Muscle of leg (tissue), 16 donors: ENCODE data around the gene RABL3. TPM values are rescaled to one million over a fixed set of nuclear protein-coding genes. Genes with fewer than 3 reads are reported as not detected.
"Not testable (repeated sequence)": the region's sequence is repeated elsewhere in the genome, so short reads cannot be mapped to it uniquely, and the experiment has no call there.

Source experiments
- DNase-seq: peaks from one replicate; pipeline ENCODE4 v3.0.0; 2013
- H3K27ac ChIP-seq: one replicate; pipeline ENCODE4 v1.5.1; 2013; ENCODE audit warnings: mild to moderate bottlenecking, low read length, control low read depth
- H3K27me3 ChIP-seq: one replicate; pipeline ENCODE4 v1.6.1; 2013; ENCODE audit warnings: low read length; ENCODE audit not compliant: control insufficient read depth, insufficient read depth
- H3K36me3 ChIP-seq: one replicate; pipeline ENCODE4 v1.6.1; 2013; ENCODE audit warnings: low read length; ENCODE audit not compliant: control insufficient read depth, insufficient read depth
- H3K4me1 ChIP-seq: one replicate; pipeline ENCODE4 v1.6.1; 2013; ENCODE audit warnings: low read length; ENCODE audit not compliant: control insufficient read depth, insufficient read depth
- H3K4me3 ChIP-seq: one replicate; pipeline ENCODE4 v1.5.1; 2013; ENCODE audit warnings: low read length, control low read depth
- H3K9me3 ChIP-seq: replicated peaks from 2 replicates; pipeline ENCODE4 v1.6.1; 2013; ENCODE audit warnings: low read depth, low read length; ENCODE audit not compliant: control insufficient read depth
- whole genome bisulfite sequencing: methylation state at CpG from one replicate; pipeline ENCODE4 v1.1.5; 2013; ENCODE audit warnings: missing lambda C conversion rate; ENCODE audit not compliant: insufficient coverage; 5-methylcytosine and 5-hydroxymethylcytosine counted together
- long read RNA-seq, 11 donors: transcript quantifications; one replicate each; lab custom pipeline, GENCODE V29; 2026
- polyA plus RNA-seq, 8 donors: library from polyadenylated mRNA; unstranded; fragments of 120-200 nt; gene quantifications; one replicate each; pipeline versions ENCODE4 v1.2.1 to v1.2.3, GENCODE V29; 2013; ENCODE audit warnings: inconsistent platforms in 1 of 8, low replicate concordance in 1 of 8; ENCODE audit not compliant: insufficient read length in 8 of 8, insufficient read depth in 1 of 8
- total RNA-seq: library from RNA; stranded (reverse); fragments of 120-200 nt; gene quantifications from one replicate; pipeline ENCODE4 v1.2.4, GENCODE V29; 2013

RABL3 gene, protein sequence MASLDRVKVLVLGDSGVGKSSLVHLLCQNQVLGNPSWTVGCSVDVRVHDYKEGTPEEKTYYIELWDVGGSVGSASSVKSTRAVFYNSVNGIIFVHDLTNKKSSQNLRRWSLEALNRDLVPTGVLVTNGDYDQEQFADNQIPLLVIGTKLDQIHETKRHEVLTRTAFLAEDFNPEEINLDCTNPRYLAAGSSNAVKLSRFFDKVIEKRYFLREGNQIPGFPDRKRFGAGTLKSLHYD
- 16.5 TPM for total RNA-seq
- polyA plus RNA-seq = 10 to 100 TPM; 14.7 to 23.0 (median 22.2) TPM
- long read RNA-seq, donor 1, partial matches to known transcripts = 0 of 3 reads
- long read RNA-seq, donor 1, other reads (novel, unspliced or antisense) = 0 of 3 reads
- long read RNA-seq, donor 2, partial matches to known transcripts = 0 of 1 reads
- long read RNA-seq, donor 2, other reads (novel, unspliced or antisense) = 0 of 1 reads
- long read RNA-seq, donor 3, transcript RABL3-201 (8 exons, 3,883 nt) = major isoform, 5 of 5 reads
- long read RNA-seq, donor 3, partial matches to known transcripts = 0 of 5 reads
- long read RNA-seq, donor 3, other reads (novel, unspliced or antisense) = 0 of 5 reads
- long read RNA-seq, donor 4, partial matches to known transcripts = 0 of 3 reads
- long read RNA-seq, donor 4, other reads (novel, unspliced or antisense) = 0 of 3 reads
- long read RNA-seq, donor 5, transcript RABL3-201 (8 exons, 3,883 nt) = major isoform, 13 of 24 reads
- long read RNA-seq, donor 5, partial matches to known transcripts = 10 of 24 reads
- long read RNA-seq, donor 5, other reads (novel, unspliced or antisense) = 0 of 24 reads
- long read RNA-seq, donor 6, transcript RABL3-201 (8 exons, 3,883 nt) = major isoform, 6 of 7 reads
- long read RNA-seq, donor 6, partial matches to known transcripts = 0 of 7 reads
- long read RNA-seq, donor 6, other reads (novel, unspliced or antisense) = 0 of 7 reads
- long read RNA-seq, donor 7, transcript RABL3-201 (8 exons, 3,883 nt) = major isoform, 8 of 8 reads
- long read RNA-seq, donor 7, partial matches to known transcripts = 0 of 8 reads
- long read RNA-seq, donor 7, other reads (novel, unspliced or antisense) = 0 of 8 reads
- long read RNA-seq, donor 8, transcript RABL3-201 (8 exons, 3,883 nt) = major isoform, 6 of 6 reads
- long read RNA-seq, donor 8, partial matches to known transcripts = 0 of 6 reads
- long read RNA-seq, donor 8, other reads (novel, unspliced or antisense) = 0 of 6 reads
- long read RNA-seq, donor 9, partial matches to known transcripts = 0 of 3 reads
- long read RNA-seq, donor 9, other reads (novel, unspliced or antisense) = 0 of 3 reads
- long read RNA-seq, donor 10, transcript RABL3-201 (8 exons, 3,883 nt) = major isoform, 8 of 9 reads
- long read RNA-seq, donor 10, partial matches to known transcripts = 0 of 9 reads
- long read RNA-seq, donor 10, other reads (novel, unspliced or antisense) = 0 of 9 reads
- long read RNA-seq, donor 11, partial matches to known transcripts = 0 of 6 reads
- long read RNA-seq, donor 11, other reads (novel, unspliced or antisense) = 0 of 6 reads

DNA sequence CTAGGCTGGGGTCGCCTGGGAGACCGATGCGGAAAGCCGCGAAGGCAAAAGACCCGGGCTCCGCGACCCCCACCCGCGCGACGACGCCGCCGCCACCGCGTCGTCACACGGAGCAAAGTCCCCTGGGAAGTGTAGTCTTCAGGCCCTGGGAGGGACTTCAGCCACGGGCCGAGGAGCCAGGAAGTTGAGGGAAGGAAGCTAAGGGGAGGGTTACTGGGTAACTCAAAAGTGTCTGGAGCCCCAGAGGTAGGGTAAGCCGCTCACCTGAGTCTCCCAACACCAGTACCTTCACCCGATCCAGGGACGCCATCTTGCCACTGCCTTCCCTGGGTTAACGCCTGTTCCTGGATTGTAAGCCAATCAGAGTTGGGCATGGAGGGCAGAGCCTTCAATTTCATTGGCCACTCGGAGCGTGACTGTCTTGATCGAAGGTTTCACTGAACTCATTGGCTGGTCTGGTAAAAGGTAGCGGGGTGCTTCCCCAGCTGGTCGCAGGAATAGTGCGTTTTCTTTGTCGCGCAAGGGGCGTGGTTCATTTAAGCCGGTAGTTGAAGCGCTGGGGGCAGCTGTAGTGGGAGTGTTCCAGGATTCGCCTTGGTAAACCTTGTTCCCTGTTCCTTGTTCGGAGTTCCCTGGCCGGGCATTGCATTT lies at the start of gene RABL3, which contains the start of gene GTF2E1:
RABL3 (minus strand) TSS at position 319 of the 651 bp plus-strand sequence; CDS start at position 310, 9 bp downstream.
GTF2E1 (plus strand) TSS at position 547 of the 651 bp plus-strand sequence. CDS start 7,809 bp downstream, outside the sequence.
- peaks cover 6% of the 10 kb centered on the region for H3K36me3 ChIP-seq
- WGBS = under 1% methylated on average over 29 of the region's 39 CpGs
- H3K4me1 ChIP-seq = peaks cover 11% of the 10 kb centered on the region
- H3K9me3 ChIP-seq = peaks cover 12% of the 10 kb centered on the region
- peak within 1 kb of the TSS; percentile 100 for H3K27ac ChIP-seq
- H3K27me3 ChIP-seq = no peaks in the 10 kb centered on the region
- DNase-seq = peak; percentile 100
- H3K4me3 ChIP-seq = peak within 1 kb of the TSS; percentile 99

DNA sequence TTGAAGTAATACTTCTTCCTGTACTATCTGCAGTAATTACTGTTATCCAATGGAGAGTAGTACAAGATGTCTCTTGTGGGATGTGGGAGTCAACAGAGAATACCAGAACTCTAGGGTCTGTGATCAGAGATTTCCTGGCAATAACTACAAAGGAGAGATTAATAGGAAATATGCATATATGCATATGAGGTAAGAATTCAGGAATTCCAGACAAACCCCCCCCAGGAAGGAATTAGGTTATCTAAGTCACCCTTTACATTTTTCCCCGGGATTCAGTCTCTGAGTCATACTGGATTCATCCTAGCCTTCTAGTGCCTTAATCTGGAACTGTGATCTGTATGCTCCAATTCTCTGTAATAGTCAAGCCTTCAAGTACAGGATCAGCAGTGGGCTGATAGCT lies 49.6 kb upstream of the RABL3 start:
- WGBS = no CpG with 5 or more reads among the region's 1 CpG
- Histone ChIP-seq H3K27ac (no peak overlapping the region), H3K4me3 (no peak overlapping the region), H3K9me3 (no peaks in the 10 kb centered on the region), H3K36me3 (no peaks in the 10 kb centered on the region), H3K27me3 (no peaks in the 10 kb centered on the region), H3K4me1 (no peaks in the 10 kb centered on the region)
- DNase-seq = no peak

DNA sequence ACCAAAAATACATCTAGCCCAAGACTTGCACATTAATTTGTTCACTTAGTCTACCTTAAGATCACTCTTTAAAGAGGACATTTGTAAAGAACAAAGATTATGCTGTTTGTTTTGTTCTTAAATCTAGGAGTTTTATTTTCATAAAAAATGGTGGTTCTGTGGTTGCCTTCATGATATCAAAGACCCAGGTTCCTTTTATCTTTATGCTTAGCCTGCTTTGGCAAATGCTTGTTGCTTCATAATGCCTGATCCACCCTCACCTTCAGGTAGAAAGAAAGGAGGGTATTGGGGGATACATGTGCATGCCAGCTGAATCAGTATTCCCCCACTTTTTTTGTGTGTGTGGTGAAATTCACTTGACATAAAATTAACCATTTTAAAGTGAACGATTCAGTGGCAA lies 48.7 kb upstream of the RABL3 start:
- no peak overlapping the region for H3K27ac ChIP-seq
- no peaks in the 10 kb centered on the region for H3K36me3 ChIP-seq
- H3K4me1 ChIP-seq = no peaks in the 10 kb centered on the region
- no peaks in the 10 kb centered on the region for H3K9me3 ChIP-seq
- WGBS = no CpG with 5 or more reads among the region's 1 CpG
- no peak for DNase-seq
- no peak overlapping the region for H3K4me3 ChIP-seq
- H3K27me3 ChIP-seq = no peaks in the 10 kb centered on the region

DNA sequence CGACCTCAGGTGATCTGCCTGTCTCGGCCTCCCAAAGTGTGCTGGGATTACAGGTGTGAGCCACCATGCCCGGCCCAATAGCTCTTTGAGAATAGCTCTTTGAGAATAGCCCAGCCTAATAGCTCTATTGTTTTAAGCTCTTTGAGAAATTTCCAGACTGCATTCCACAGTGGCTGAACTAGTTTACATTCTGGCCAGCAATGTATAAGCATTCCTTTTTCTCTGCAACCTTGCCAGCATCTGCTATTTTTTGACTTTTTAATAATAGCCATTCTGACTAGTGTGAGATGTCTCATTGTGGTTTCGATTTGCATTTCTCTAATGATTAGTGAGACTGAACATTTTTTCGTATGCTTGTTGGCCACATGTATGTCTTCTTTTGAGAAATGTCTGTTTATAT lies 43.5 kb upstream of the RABL3 start:
- not testable (repeated sequence) for H3K9me3 ChIP-seq, H3K36me3 ChIP-seq, H3K27me3 ChIP-seq, H3K4me1 ChIP-seq, H3K27ac ChIP-seq, H3K4me3 ChIP-seq
- 76% methylated on average over 3 of the region's 5 CpGs for WGBS
- peak; percentile 7 for DNase-seq

DNA sequence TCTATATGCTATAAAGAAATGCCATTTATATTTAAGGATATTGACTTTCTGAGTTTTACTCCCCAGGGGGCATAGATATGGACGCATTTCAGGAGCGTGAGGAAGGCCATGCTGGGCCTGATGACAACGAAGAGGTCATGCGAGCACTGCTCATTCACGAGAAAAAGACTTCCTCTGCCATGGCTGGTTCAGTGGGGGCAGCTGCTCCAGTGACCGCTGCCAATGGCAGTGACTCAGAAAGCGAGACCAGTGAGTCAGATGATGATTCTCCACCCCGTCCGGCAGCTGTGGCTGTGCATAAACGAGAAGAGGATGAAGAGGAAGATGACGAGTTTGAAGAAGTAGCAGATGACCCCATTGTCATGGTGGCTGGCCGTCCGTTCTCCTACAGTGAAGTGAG lies 38.7 kb upstream of the RABL3 start:
- Histone ChIP-seq H3K36me3 (peaks cover 11% of the 10 kb centered on the region), H3K27me3 (no peaks in the 10 kb centered on the region)

DNA sequence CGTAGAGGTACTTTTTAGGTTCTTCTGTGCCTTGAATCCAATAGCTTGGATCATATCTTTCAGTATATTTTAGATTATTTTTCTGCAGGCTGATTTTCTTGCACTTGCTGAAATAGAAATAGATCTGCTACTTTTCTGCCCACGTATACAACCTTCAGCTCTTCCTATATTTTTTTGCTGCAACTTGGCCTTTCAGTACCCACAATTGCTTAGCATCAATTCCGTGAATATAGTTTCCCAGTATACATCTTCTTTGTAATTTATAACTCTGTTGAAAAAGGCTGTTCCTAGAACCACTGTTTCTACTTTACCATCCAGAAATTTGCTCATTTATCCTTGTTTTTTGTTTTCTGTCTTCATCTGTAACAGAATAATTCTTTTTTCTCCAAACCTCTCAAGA lies 36.5 kb upstream of the RABL3 start:
- H3K27me3 ChIP-seq = no peaks in the 10 kb centered on the region
- no peak overlapping the region for H3K27ac ChIP-seq
- H3K4me1 ChIP-seq = no peaks in the 10 kb centered on the region
- no peak for DNase-seq
- no peaks in the 10 kb centered on the region for H3K9me3 ChIP-seq
- H3K4me3 ChIP-seq = no peak overlapping the region
- no CpG with 5 or more reads among the region's 3 CpGs for WGBS
- peaks cover 18% of the 10 kb centered on the region for H3K36me3 ChIP-seq

More for the DNA sequence above, 38.7 kb upstream of the RABL3 start:
- Histone ChIP-seq H3K9me3 (no peaks in the 10 kb centered on the region), H3K4me1 (no peaks in the 10 kb centered on the region), H3K27ac (no peak overlapping the region), H3K4me3 (no peak overlapping the region)
- no peak for DNase-seq
- 95% methylated on average over 13 of the region's 13 CpGs for WGBS

DNA sequence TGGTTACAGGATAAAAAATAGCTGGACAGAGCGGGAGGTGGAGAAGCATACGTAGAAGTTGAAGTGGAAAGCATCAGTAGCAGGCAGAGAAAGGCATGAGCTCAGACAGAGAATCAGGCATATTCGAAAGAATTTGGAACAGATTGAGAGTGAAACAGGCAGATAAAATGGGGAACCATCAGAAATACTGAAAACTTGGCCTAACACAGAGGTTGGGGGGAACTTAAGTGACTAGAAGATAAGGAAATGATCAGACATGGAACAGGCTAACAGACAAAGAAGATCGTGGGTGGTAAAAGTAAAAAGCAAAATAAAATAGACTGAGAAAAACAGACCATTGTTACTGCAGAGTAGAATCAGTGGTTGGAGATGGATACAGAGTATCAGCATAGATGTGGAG lies 33.1 kb upstream of the RABL3 start:
- Histone ChIP-seq H3K36me3 (peaks cover 21% of the 10 kb centered on the region), H3K4me1 (no peaks in the 10 kb centered on the region)
- no peak for DNase-seq

DNA sequence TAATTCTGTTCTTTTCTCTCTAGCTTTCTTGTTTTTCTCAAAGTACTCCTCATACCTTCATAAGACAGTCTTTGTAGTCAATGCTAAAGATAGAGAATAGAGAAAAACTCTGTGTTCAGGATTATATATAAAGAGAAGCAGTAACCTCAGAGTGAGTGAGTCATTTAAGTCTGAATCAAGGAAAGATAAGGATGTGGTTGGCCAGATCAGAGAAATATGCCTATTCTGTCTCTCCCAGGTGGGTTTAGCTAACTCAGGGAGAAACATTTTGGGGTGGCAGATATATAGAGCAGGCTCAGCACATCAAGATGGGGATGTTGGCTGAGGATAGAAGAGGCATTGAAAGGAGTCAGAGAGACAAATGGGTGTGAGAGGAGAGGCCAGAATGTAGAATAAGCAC lies 31.6 kb upstream of the RABL3 start:
- H3K4me3 ChIP-seq = no peak overlapping the region
- H3K27me3 ChIP-seq = no peaks in the 10 kb centered on the region
- no peaks in the 10 kb centered on the region for H3K4me1 ChIP-seq
- peaks cover 21% of the 10 kb centered on the region for H3K36me3 ChIP-seq
- H3K27ac ChIP-seq = no peak overlapping the region
- H3K9me3 ChIP-seq = no peaks in the 10 kb centered on the region
- DNase-seq = no peak

More for the DNA sequence above, 33.1 kb upstream of the RABL3 start:
- Histone ChIP-seq H3K9me3 (no peaks in the 10 kb centered on the region), H3K27me3 (no peaks in the 10 kb centered on the region), H3K27ac (no peak overlapping the region), H3K4me3 (no peak overlapping the region)
- WGBS = 95% methylated on average over 4 of the region's 4 CpGs

DNA sequence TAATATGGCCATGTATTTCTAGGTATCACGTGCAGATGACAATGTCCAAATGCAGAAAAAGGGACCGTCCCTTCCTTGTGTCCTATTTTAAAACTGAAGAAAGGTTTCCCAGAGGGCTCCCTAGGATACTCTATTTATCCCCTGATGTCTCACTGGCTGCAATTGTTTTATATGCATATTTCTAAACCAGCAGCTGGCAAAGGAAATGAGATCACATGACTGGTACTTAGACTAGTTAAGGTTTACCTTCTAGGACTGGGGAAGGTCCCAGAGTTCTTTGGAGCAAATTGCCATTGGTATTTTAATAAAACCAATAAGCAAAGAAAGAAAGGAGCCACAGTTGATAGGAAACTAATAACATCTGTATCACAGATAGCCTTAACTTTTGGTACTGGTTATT lies 29.8 kb upstream of the RABL3 start:
- Histone ChIP-seq H3K4me3 (no peak overlapping the region), H3K27ac (no peak overlapping the region), H3K9me3 (no peaks in the 10 kb centered on the region), H3K4me1 (no peaks in the 10 kb centered on the region), H3K36me3 (peaks cover 21% of the 10 kb centered on the region), H3K27me3 (no peaks in the 10 kb centered on the region)
- WGBS = 100% methylated on average over 1 of the region's 2 CpGs
- no peak for DNase-seq
